HepG2 (cell line): ENCODE data around the gene DNMT1.

ENCODE experiments used
- ELF4 ChIP-seq: sonication (generic); formaldehyde crosslinking; IDR thresholded peaks from 2 replicates; pipeline ENCODE4 v1.5.0; 2020; ENCODE audit warnings: missing genetic modification reagents, mild to moderate bottlenecking, moderate library complexity, borderline replicate concordance
- ETV6 ChIP-seq: sonication (generic); formaldehyde crosslinking; conservative IDR thresholded peaks from 2 replicates; pipeline ENCODE4 v1.4.0; 2020; ENCODE audit warnings: missing genetic modification reagents
- JUND ChIP-seq: sonication (generic); formaldehyde crosslinking; IDR thresholded peaks from 2 replicates; pipeline ENCODE4 v1.8.0; 2022; ENCODE audit warnings: mild to moderate bottlenecking, missing genetic modification reagents
- MYNN ChIP-seq: sonication (generic); formaldehyde crosslinking; IDR thresholded peaks from 2 replicates; pipeline ENCODE4 v1.4.0; 2020; ENCODE audit warnings: mild to moderate bottlenecking, low read depth, missing genetic modification reagents
- NFRKB ChIP-seq: fragments of 450-650 bp; IDR thresholded peaks from 2 replicates; pipeline ENCODE4 v1.6.1; 2017
- ZFP82 ChIP-seq: sonication (generic); formaldehyde crosslinking; IDR thresholded peaks from 2 replicates; pipeline ENCODE4 v1.5.1; 2020; ENCODE audit warnings: mild to moderate bottlenecking, missing genetic modification reagents, borderline replicate concordance
- TF ChIP-seq, protein P1 (sequence below): sonication (generic); formaldehyde crosslinking; IDR thresholded peaks from 2 replicates; pipeline ENCODE4 v1.5.0; 2020; ENCODE audit warnings: mild to moderate bottlenecking, missing genetic modification reagents, moderate library complexity

DNA sequence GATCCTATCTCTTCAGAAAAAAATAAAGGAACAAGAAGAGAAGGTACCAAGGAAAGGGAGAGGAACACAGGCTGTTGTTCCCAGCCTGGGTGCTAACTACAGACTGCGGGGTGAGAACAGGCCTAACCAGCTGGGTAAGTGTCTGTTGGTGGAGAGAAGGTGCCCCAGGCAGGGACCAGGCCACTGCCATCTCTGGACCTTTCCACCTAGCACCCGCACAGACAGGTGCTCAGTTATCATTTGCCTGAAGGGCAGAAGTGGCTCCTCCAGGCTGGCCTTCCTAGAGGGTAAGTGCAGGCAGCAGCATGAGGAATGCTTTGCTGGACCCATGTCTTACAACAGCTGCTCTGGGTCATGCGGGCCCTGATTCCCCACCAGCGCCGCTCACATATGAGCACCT is 10.1 kb downstream of the DNMT1 start:
- TF ChIP-seq ZFP82 = no peak
- no peak for TF ChIP-seq JUND (CRISPR knock-in tag)
- TF ChIP-seq, protein P1, sequence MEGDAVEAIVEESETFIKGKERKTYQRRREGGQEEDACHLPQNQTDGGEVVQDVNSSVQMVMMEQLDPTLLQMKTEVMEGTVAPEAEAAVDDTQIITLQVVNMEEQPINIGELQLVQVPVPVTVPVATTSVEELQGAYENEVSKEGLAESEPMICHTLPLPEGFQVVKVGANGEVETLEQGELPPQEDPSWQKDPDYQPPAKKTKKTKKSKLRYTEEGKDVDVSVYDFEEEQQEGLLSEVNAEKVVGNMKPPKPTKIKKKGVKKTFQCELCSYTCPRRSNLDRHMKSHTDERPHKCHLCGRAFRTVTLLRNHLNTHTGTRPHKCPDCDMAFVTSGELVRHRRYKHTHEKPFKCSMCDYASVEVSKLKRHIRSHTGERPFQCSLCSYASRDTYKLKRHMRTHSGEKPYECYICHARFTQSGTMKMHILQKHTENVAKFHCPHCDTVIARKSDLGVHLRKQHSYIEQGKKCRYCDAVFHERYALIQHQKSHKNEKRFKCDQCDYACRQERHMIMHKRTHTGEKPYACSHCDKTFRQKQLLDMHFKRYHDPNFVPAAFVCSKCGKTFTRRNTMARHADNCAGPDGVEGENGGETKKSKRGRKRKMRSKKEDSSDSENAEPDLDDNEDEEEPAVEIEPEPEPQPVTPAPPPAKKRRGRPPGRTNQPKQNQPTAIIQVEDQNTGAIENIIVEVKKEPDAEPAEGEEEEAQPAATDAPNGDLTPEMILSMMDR (CRISPR knock-in tag) = no peak
- no peak for TF ChIP-seq MYNN (CRISPR knock-in tag)
- TF ChIP-seq ETV6 (CRISPR knock-in tag) = no peak
- TF ChIP-seq ELF4 (CRISPR knock-in tag) = no peak
- no peak for TF ChIP-seq NFRKB
